Cortex of kidney (tissue), 1 donor: ENCODE measurements around the gene PLXNA3.

ENCODE experiments used
- DNase-seq: peaks from one replicate; lab custom pipeline; 2025; lab: John Stamatoyannopoulos, UW

The PLXNA3 gene

GRCh38 chrX:154458116-154458953 lies at the start of gene PLXNA3:
PLXNA3 (plus strand) TSS chrX:154458281; CDS start chrX:154460184, 1,903 bp downstream.
- DNase-seq = no peak

GRCh38 chrX:154408659-154409221 lies 49.3 kb upstream of the PLXNA3 start:
- no peak for DNase-seq

GRCh38 chrX:154409222-154409871 lies 48.7 kb upstream of the PLXNA3 start, which contains the start of gene DNASE1L1:
DNASE1L1 (minus strand) TSS chrX:154409254; CDS start chrX:154405568, 3,686 bp downstream.
- no peak for DNase-seq

GRCh38 chrX:154411981-154412340 lies 46.1 kb upstream of the PLXNA3 start:
- no peak for DNase-seq

- no peak for DNase-seq
These were observed 45.6 kb upstream of the PLXNA3 start for GRCh38 chrX:154412468-154412867.

- DNase-seq = no peak
These were observed 44.9 kb upstream of the PLXNA3 start for GRCh38 chrX:154413142-154413541.

- DNase-seq = no peak
These were observed 40.9 kb upstream of the PLXNA3 start for GRCh38 chrX:154417157-154417556.

- DNase-seq = no peak
These were observed 38.9 kb upstream of the PLXNA3 start for GRCh38 chrX:154419189-154419588.

GRCh38 chrX:154419688-154420401 lies 38.2 kb upstream of the PLXNA3 start:
- no peak for DNase-seq

- DNase-seq = no peak
These were observed 37.7 kb upstream of the PLXNA3 start for GRCh38 chrX:154420402-154420756.

- DNase-seq = no peak
These were observed 30.9 kb upstream of the PLXNA3 start for GRCh38 chrX:154426916-154427770.

- peak; percentile 14 for DNase-seq
These were observed 29.6 kb upstream of the PLXNA3 start, which contains the start of gene ATP6AP1 for GRCh38 chrX:154428176-154429171. ATP6AP1 (plus strand) TSS chrX:154428677; CDS start chrX:154428693, 16 bp downstream.

GRCh38 chrX:154429711-154430110 lies 28.4 kb upstream of the PLXNA3 start:
- no peak for DNase-seq

- DNase-seq = no peak
These were observed 27.6 kb upstream of the PLXNA3 start for GRCh38 chrX:154430479-154430878.

- DNase-seq = no peak
These were observed 27.2 kb upstream of the PLXNA3 start for GRCh38 chrX:154430916-154431315.

GRCh38 chrX:154431341-154431740 lies 26.7 kb upstream of the PLXNA3 start:
- no peak for DNase-seq

GRCh38 chrX:154432210-154432609 lies 25.9 kb upstream of the PLXNA3 start:
- DNase-seq = no peak

GRCh38 chrX:154433605-154434004 lies 24.5 kb upstream of the PLXNA3 start:
- DNase-seq = no peak

- DNase-seq = no peak
These were observed 23.5 kb upstream of the PLXNA3 start for GRCh38 chrX:154434394-154435168.
